ENCODE measurements around the gene PLEKHO2. TPM values are rescaled to one million over a fixed set of nuclear protein-coding genes. Genes with fewer than 3 reads are reported as not detected.

PLEKHO2 gene
- total RNA-seq, 4 donors from 2014 or later: 41.5 to 103 (median 51.2) TPM

GRCh38 chr15:64895285-64896065 lies 53.8 kb downstream of the PLEKHO2 start:
- DNase-seq (ENCODE audit: extremely low spot score): no peak
- peaks cover 0 to 2% (median 0%) of the 10 kb centered on the region in 4 donors for H3K9me3 ChIP-seq
- TF ChIP-seq CTCF (IDR thresholded peaks at IDR 0.05): no peak
- TF ChIP-seq EP300 (IDR thresholded peaks at IDR 0.05): no peak
- TF ChIP-seq POLR2A (IDR thresholded peaks at IDR 0.05; ENCODE audit: low read depth): no peak
- TF ChIP-seq POLR2AphosphoS5 (IDR thresholded peaks at IDR 0.05): no peak
- 34% methylated on average over 6 of the region's 6 CpGs for WGBS
- no peaks in the 10 kb centered on the region for H3K27me3 ChIP-seq
- H3K36me3 ChIP-seq: no peaks in the 10 kb centered on the region
- intact Hi-C loops (cut with DNase I): no loop called here
- peak overlapping the region; percentile 30 to 54 (median 34) for H3K4me3 ChIP-seq
- peaks cover 60 to 63% (median 60%) of the 10 kb centered on the region in 4 donors for H3K4me1 ChIP-seq
- peak overlapping the region; percentile 73 to 81 (median 78) for H3K27ac ChIP-seq (replicated peaks in 1 of 4)

DNA sequence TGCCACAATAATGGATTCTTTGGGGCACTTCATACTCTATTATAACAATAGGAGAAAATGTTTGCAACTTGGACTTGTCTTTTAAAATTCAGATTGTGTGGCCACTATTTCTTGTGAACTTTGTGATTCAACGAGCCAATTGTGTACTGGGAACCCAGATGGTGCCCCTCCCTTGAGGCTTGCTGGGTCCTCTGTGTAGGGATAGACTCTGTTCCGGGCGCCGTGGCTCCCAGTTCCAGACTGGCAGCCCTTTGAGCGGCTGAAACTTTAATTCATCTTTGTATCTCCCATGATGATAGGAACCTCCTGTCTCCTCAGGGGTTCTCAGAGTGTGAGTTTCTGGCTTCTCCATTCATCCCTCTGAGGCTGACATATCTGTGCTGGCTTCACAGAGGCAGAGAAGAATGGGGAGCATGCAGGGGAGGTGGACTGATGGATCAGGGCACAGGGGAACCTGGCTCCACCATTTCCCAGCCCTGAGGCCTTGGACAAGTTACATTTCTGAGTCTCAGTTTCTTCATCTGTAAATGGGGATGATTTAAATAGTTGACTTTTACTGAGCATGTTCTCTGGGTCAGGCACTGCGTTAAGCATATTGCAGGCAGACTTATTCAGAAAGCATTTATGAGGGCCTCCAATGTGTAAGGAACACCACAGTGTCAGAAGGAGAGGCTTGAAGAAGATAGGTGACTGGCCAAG lies 54.8 kb downstream of the PLEKHO2 start:
- Histone ChIP-seq H3K9me3 (peaks cover 6 to 13% (median 9%) of the 10 kb centered on the region in 4 donors), H3K4me3 (no peak overlapping the region), H3K36me3 (no peaks in the 10 kb centered on the region), H3K27ac (replicated peaks in 1 of 4) (peak overlapping the region; percentile 73 to 81 (median 78)), H3K4me1 (peaks cover 60 to 63% (median 60%) of the 10 kb centered on the region in 4 donors), H3K27me3 (no peaks in the 10 kb centered on the region)
- intact Hi-C loops (cut with DNase I): no loop called here
- no peak for TF ChIP-seq EP300 (IDR thresholded peaks at IDR 0.05)
- TF ChIP-seq POLR2AphosphoS5 (IDR thresholded peaks at IDR 0.05): no peak
- TF ChIP-seq CTCF (IDR thresholded peaks at IDR 0.05): no peak
- no peak for TF ChIP-seq POLR2A (IDR thresholded peaks at IDR 0.05; ENCODE audit: low read depth)
- no peak for DNase-seq (ENCODE audit: extremely low spot score)
- 92% methylated on average over 6 of the region's 6 CpGs for WGBS

DNA sequence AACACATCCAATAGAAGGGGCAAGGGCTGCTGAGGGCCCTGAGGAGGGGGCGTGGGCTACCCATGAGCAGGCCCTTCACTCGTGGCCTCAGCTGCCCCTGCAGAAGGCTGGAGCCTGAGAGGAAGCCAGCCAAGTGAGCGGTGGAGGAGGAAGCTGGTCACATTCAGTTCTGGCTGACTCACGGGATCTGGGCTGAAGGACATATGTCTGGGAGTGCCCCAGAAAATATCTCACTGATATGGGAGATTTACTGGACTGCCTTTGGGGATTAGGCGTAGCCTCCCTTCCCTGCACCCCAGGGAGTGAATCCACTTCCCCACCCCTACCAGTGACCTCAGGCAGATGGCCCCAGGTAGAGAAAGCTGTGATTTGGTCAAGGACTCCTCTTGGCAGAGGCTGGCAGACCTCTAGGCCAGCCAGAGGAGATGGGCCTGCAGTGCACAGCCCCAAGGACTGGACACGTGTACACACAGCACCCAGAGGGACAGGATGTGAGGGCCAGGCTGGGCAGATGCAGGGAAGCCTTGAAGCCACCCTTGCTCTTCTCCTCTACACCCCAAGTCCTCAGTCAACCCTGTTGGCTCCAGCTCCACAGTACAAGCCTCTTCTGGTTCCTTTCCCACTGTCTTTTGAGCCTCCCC lies 55.8 kb downstream of the PLEKHO2 start:
- WGBS: 61% methylated on average over 4 of the region's 6 CpGs
- no peak overlapping the region for H3K4me3 ChIP-seq
- no peaks in the 10 kb centered on the region for H3K36me3 ChIP-seq
- H3K27ac ChIP-seq (replicated peaks in 1 of 4): peak overlapping the region; percentile 73 to 81 (median 78)
- intact Hi-C loops (cut with DNase I): no loop called here
- no peak for DNase-seq (ENCODE audit: extremely low spot score)
- H3K27me3 ChIP-seq: no peaks in the 10 kb centered on the region
- H3K4me1 ChIP-seq: peaks cover 58 to 62% (median 59%) of the 10 kb centered on the region in 4 donors
- TF ChIP-seq EP300 (IDR thresholded peaks at IDR 0.05) (no peak), CTCF (IDR thresholded peaks at IDR 0.05) (no peak), POLR2A (IDR thresholded peaks at IDR 0.05; ENCODE audit: low read depth) (no peak), POLR2AphosphoS5 (IDR thresholded peaks at IDR 0.05) (peak in 1 of 2 donors; percentile 27)
- H3K9me3 ChIP-seq: peaks cover 8 to 14% (median 13%) of the 10 kb centered on the region in 4 donors

- H3K4me3 ChIP-seq: no peak overlapping the region
- no peaks in the 10 kb centered on the region for H3K36me3 ChIP-seq
- H3K27me3 ChIP-seq: no peaks in the 10 kb centered on the region
- peaks cover 8 to 14% (median 13%) of the 10 kb centered on the region in 4 donors for H3K9me3 ChIP-seq
- intact Hi-C loops (cut with DNase I): no loop called here
- DNase-seq (ENCODE audit: extremely low spot score): no peak
- H3K27ac ChIP-seq (replicated peaks in 1 of 4): peak overlapping the region; percentile 73 to 81 (median 78)
- TF ChIP-seq CTCF (IDR thresholded peaks at IDR 0.05): no peak
- TF ChIP-seq POLR2A (IDR thresholded peaks at IDR 0.05; ENCODE audit: low read depth): no peak
- H3K4me1 ChIP-seq: peaks cover 49 to 54% (median 50%) of the 10 kb centered on the region in 4 donors
- 89% methylated on average over 4 of the region's 4 CpGs for WGBS
These were observed 56.7 kb downstream of the PLEKHO2 start for GRCh38 chr15:64898406-64898805.

All from esophagus muscularis mucosa (tissue), 4 donors.